Neural progenitor cell (in vitro differentiated cells): Measurements from ENCODE around the gene NDUFA6. TPM values are rescaled to one million over a fixed set of nuclear protein-coding genes. Genes with fewer than 3 reads are reported as not detected.
"Not testable (repeated sequence)": the region's sequence is repeated elsewhere in the genome, so short reads cannot be mapped to it uniquely, and the experiment has no call there.

Experiments
- DNase-seq: peaks from one replicate; pipeline ENCODE4 v3.0.0-alpha.2; 2016; ENCODE audit warnings: low spot score
- H2AFZ ChIP-seq: fragments of 200-600 bp; sonication (generic); replicated peaks from 2 replicates; pipeline ENCODE4 v1.6.1; 2016; ENCODE audit warnings: antibody characterized with exemption
- H3F3A ChIP-seq: fragments of 200-600 bp; sonication (generic); 2 replicates; pipeline ENCODE4 v1.6.1; 2016; ENCODE audit warnings: antibody characterized with exemption, low read depth
- H3K27ac ChIP-seq: fragments of 200-600 bp; sonication (generic); 2 replicates; pipeline ENCODE4 v1.5.1; 2016; ENCODE audit warnings: mild to moderate bottlenecking
- H3K27me3 ChIP-seq: fragments of 200-600 bp; sonication (generic); 2 replicates; pipeline ENCODE4 v1.6.1; 2016; ENCODE audit warnings: mild to moderate bottlenecking, moderate library complexity
- H3K36me3 ChIP-seq: fragments of 200-600 bp; sonication (generic); 2 replicates; pipeline ENCODE4 v1.5.1; 2016
- H3K4me1 ChIP-seq: fragments of 200-600 bp; sonication (generic); 2 replicates; pipeline ENCODE4 v1.6.1; 2016; ENCODE audit warnings: mixed run types
- H3K4me2 ChIP-seq: fragments of 200-600 bp; sonication (generic); 2 replicates; pipeline ENCODE4 v1.6.1; 2016
- H3K4me3 ChIP-seq: fragments of 200-600 bp; sonication (generic); 2 replicates; pipeline ENCODE4 v1.5.1; 2016
- H3K79me2 ChIP-seq: fragments of 200-600 bp; sonication (generic); 2 replicates; pipeline ENCODE4 v1.6.1; 2016; ENCODE audit warnings: low read depth
- H3K9ac ChIP-seq: fragments of 200-600 bp; sonication (generic); 2 replicates; pipeline ENCODE4 v1.6.1; 2016
- H3K9me3 ChIP-seq: fragments of 200-600 bp; sonication (generic); 2 replicates; pipeline ENCODE4 v1.5.1; 2016; ENCODE audit warnings: low read depth
- H4K20me1 ChIP-seq: fragments of 200-600 bp; sonication (generic); 2 replicates; pipeline ENCODE4 v1.6.1; 2016; ENCODE audit warnings: low read depth
- H3K27ac Mint-ChIP-seq: 3 replicates; pipeline ENCODE4 v1.8.0; 2021; ENCODE audit warnings: mixed read lengths
- H3K27me3 Mint-ChIP-seq: 2 replicates; pipeline ENCODE4 v1.8.0; 2022; ENCODE audit warnings: low read depth, mild to moderate bottlenecking, inconsistent platforms, moderate library complexity, mixed read lengths; ENCODE audit not compliant: insufficient read depth
- H3K36me3 Mint-ChIP-seq: 3 replicates; pipeline ENCODE4 v1.8.0; 2021; ENCODE audit warnings: mixed read lengths
- H3K4me1 Mint-ChIP-seq: 3 replicates; pipeline ENCODE4 v1.8.0; 2021; ENCODE audit warnings: mixed read lengths
- H3K4me3 Mint-ChIP-seq: 3 replicates; pipeline ENCODE4 v1.8.0; 2021; ENCODE audit warnings: mild to moderate bottlenecking, moderate library complexity, mixed read lengths
- H3K9me3 Mint-ChIP-seq: 3 replicates; pipeline ENCODE4 v1.8.0; 2020; ENCODE audit warnings: mixed read lengths
- EZH2 ChIP-seq: fragments of 200-600 bp; sonication (generic); IDR thresholded peaks from 2 replicates; pipeline ENCODE4 v1.6.1; 2017; ENCODE audit warnings: antibody characterized with exemption, mild to moderate bottlenecking, moderate library complexity
- EZH2phosphoT487 ChIP-seq: fragments of 200-600 bp; sonication (generic); IDR thresholded peaks from 2 replicates; pipeline ENCODE4 v1.6.1; 2017; ENCODE audit warnings: antibody characterized with exemption
- total RNA-seq: library from RNA; depleted of rRNA; stranded (reverse); fragments of >200 nt; gene quantifications from 2 replicates; pipeline ENCODE4 v1.2.3, GENCODE V29; 2015; ENCODE audit warnings: low replicate concordance
- TF ChIP-seq, protein P1 (sequence below): fragments of 200-600 bp; sonication (generic); IDR thresholded peaks from 2 replicates; pipeline ENCODE4 v1.5.1; 2017; ENCODE audit warnings: antibody characterized with exemption, mild to moderate bottlenecking

The NDUFA6 gene
- 100 and 132 TPM in 2 replicates for total RNA-seq

DNA sequence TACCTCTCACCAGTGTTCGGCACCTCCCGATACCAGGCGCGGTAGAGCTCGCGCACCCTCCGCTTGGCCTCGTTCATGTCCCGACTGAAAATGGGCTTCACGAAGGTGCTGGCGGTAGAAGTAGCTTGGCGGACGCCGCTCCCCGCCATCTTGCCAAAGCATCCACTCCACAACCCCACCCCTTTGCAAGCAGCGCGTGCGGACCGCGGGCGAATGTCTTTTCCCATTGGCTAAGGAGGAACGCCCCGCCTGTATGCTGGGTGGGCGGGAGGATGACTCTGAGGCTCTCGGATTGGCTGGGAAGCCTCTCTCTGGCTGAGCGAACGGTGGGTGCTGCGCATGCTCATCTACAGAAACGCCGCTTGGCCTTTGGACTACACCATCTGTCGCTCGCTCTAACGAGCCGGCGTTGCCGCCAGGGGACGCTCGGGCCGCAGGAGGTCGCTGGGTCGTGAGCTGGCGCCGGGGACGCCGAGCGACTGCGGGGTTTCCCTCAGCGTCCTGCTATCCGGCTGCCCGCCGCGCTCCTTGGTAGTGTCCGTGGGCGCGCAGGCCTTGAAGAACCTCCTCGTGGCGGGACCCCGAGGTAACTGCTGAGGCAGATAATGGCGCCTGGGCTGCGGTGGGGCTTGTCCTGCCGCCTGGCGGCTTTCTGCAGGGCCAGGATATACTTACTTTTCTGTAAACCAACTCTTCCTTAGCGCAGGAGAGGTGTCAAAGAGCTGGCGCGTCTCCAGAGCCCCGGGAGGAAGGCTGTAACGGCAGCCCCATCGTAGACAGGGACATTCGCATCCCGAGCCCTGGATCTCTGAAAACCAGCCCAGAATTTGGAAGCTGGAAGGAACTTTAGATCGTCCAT lies at the start of gene NDUFA6:
Gene NDUFA6 (minus strand): TSS at position 177 of the 859 bp plus-strand sequence. CDS start 28 bp downstream, at position 149.
- Histone ChIP-seq H3K27me3 (peaks cover 3% of the 10 kb centered on the region), H3K4me1 (no peaks in the 10 kb centered on the region), H3K9ac (peak within 1 kb of the TSS; percentile 63), H4K20me1 (peaks cover under 1% of the 10 kb centered on the region), H3K27ac (peak within 1 kb of the TSS; percentile 64), H3K4me3 (peak within 1 kb of the TSS; percentile 71), H2AFZ (peak within 1 kb of the TSS; percentile 96), H3K79me2 (peaks cover 35% of the 10 kb centered on the region), H3K4me2 (peak within 1 kb of the TSS; percentile 86), H3K9me3 (no peaks in the 10 kb centered on the region), H3K36me3 (peaks cover 4% of the 10 kb centered on the region), H3F3A (peaks cover 19% of the 10 kb centered on the region)
- Mint-ChIP-seq H3K27me3 (no peaks in the 10 kb centered on the region), H3K9me3 (peaks cover 16% of the 10 kb centered on the region), H3K36me3 (peaks cover 39% of the 10 kb centered on the region), H3K4me3 (peak within 1 kb of the TSS; percentile 97), H3K4me1 (peaks cover 12% of the 10 kb centered on the region), H3K27ac (peak within 1 kb of the TSS; percentile 95)
- peak; percentile 99 for DNase-seq
- TF ChIP-seq EZH2, result no peak
- TF ChIP-seq, protein P1, sequence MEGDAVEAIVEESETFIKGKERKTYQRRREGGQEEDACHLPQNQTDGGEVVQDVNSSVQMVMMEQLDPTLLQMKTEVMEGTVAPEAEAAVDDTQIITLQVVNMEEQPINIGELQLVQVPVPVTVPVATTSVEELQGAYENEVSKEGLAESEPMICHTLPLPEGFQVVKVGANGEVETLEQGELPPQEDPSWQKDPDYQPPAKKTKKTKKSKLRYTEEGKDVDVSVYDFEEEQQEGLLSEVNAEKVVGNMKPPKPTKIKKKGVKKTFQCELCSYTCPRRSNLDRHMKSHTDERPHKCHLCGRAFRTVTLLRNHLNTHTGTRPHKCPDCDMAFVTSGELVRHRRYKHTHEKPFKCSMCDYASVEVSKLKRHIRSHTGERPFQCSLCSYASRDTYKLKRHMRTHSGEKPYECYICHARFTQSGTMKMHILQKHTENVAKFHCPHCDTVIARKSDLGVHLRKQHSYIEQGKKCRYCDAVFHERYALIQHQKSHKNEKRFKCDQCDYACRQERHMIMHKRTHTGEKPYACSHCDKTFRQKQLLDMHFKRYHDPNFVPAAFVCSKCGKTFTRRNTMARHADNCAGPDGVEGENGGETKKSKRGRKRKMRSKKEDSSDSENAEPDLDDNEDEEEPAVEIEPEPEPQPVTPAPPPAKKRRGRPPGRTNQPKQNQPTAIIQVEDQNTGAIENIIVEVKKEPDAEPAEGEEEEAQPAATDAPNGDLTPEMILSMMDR, result peak; percentile 86

DNA sequence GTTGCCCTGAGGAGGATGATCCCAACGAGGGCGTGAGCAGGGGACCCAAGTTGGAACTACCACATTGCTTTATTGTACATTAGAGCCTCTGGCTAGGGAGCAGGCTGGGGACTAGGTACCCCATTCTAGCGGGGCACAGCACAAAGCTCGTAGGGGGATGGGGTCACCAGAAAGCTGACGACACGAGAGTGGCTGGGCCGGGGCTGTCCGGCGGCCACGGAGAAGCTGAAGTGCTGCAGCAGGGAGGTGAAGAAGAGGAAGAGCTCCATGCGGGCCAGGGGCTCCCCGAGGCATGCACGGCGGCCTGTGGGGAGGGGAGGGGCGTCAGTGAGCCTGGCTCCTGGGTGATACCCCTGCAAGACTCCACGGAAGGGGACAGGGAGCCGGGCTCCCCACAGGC lies 49.6 kb upstream of the NDUFA6 start:
- H3K4me1 Mint-ChIP-seq, H3K27me3 ChIP-seq, H3K79me2 ChIP-seq, H3K27ac Mint-ChIP-seq, H3K9ac ChIP-seq, H3K4me2 ChIP-seq, H3K9me3 ChIP-seq, H3K27ac ChIP-seq, H2AFZ ChIP-seq, H3K36me3 ChIP-seq, H3K4me1 ChIP-seq, H3K4me3 ChIP-seq, H3K4me3 Mint-ChIP-seq, H3K27me3 Mint-ChIP-seq, DNase-seq, H3K36me3 Mint-ChIP-seq, H3K9me3 Mint-ChIP-seq, H3F3A ChIP-seq, H4K20me1 ChIP-seq: not testable (repeated sequence)

- H3K4me3 ChIP-seq, H3K27me3 ChIP-seq, H4K20me1 ChIP-seq, H3K4me3 Mint-ChIP-seq, H3K36me3 Mint-ChIP-seq, H3K9me3 Mint-ChIP-seq, H2AFZ ChIP-seq, H3K9me3 ChIP-seq, H3F3A ChIP-seq, H3K27ac Mint-ChIP-seq, H3K27ac ChIP-seq, H3K9ac ChIP-seq, H3K4me1 ChIP-seq, H3K36me3 ChIP-seq, H3K27me3 Mint-ChIP-seq, H3K4me1 Mint-ChIP-seq, H3K79me2 ChIP-seq, DNase-seq, H3K4me2 ChIP-seq: not testable (repeated sequence)
Measured at GRCh38 chr22:42139508-42139907, 48.9 kb upstream of the NDUFA6 start.

GRCh38 chr22:42138972-42139371 lies 48.4 kb upstream of the NDUFA6 start:
- Mint-ChIP-seq H3K4me1 (no peaks in the 10 kb centered on the region), H3K27ac (no peak overlapping the region), H3K36me3 (no peaks in the 10 kb centered on the region), H3K4me3 (no peak overlapping the region), H3K9me3 (no peaks in the 10 kb centered on the region), H3K27me3 (peaks cover 2% of the 10 kb centered on the region)
- Histone ChIP-seq H3F3A (no peaks in the 10 kb centered on the region), H3K4me1 (no peaks in the 10 kb centered on the region), H3K4me3 (no peak overlapping the region), H3K4me2 (no peak overlapping the region), H3K27me3 (no peaks in the 10 kb centered on the region), H3K79me2 (no peaks in the 10 kb centered on the region), H4K20me1 (no peaks in the 10 kb centered on the region), H3K9me3 (no peaks in the 10 kb centered on the region), H3K9ac (no peak overlapping the region), H3K36me3 (no peaks in the 10 kb centered on the region), H3K27ac (no peak overlapping the region), H2AFZ (no peak overlapping the region)
- TF ChIP-seq EZH2 (no peak), EZH2phosphoT487 (no peak)
- TF ChIP-seq, protein P1, result no peak
- no peak for DNase-seq
